GM23338 (cell line): Measurements from ENCODE around the gene COPS6. TPM values are rescaled to one million over a fixed set of nuclear protein-coding genes. Genes with fewer than 3 reads are reported as not detected.
A peak's percentile ranks its signal among the peaks of the same experiment; 100 is the strongest.

Experiments
- ATAC-seq: fragments of 200-7000 bp; cut with Tn5 transposase; 3 replicates; pipeline ENCODE4 v1.9.1; 2020
- DNase-seq: peaks from one replicate; pipeline ENCODE4 v3.0.0-alpha.2; 2015; ENCODE audit warnings: low spot score
- H2AFZ ChIP-seq: fragments of 200-600 bp; sonication (generic); 2 replicates; pipeline ENCODE4 v1.8.0; 2016; ENCODE audit warnings: antibody characterized with exemption, mild to moderate bottlenecking, moderate library complexity
- H3F3A ChIP-seq: fragments of 200-600 bp; sonication (generic); replicated peaks from 2 replicates; pipeline ENCODE4 v1.8.0; 2017; ENCODE audit warnings: antibody characterized with exemption, mixed run types, low read depth
- H3K27ac ChIP-seq: fragments of 200-600 bp; sonication (generic); 2 replicates; pipeline ENCODE4 v1.6.1; 2016; ENCODE audit warnings: low read depth
- H3K27me3 ChIP-seq: fragments of 200-600 bp; sonication (generic); 2 replicates; pipeline ENCODE4 v1.8.0; 2016; ENCODE audit warnings: mild to moderate bottlenecking, mixed run types, moderate library complexity; ENCODE audit not compliant: insufficient read depth
- H3K36me3 ChIP-seq: fragments of 200-600 bp; sonication (generic); 2 replicates; pipeline ENCODE4 v1.8.0; 2016; ENCODE audit warnings: mild to moderate bottlenecking; ENCODE audit not compliant: insufficient read depth
- H3K4me1 ChIP-seq: fragments of 200-600 bp; sonication (generic); 2 replicates; pipeline ENCODE4 v1.8.0; 2016; ENCODE audit warnings: mild to moderate bottlenecking, moderate library complexity; ENCODE audit not compliant: insufficient read depth
- H3K4me2 ChIP-seq: fragments of 200-600 bp; sonication (generic); 2 replicates; pipeline ENCODE4 v1.7.1; 2017; ENCODE audit warnings: mixed run types
- H3K4me3 ChIP-seq: fragments of 200-600 bp; sonication (generic); 2 replicates; pipeline ENCODE4 v1.6.1; 2016; ENCODE audit warnings: mixed run types
- H3K79me2 ChIP-seq: fragments of 200-600 bp; sonication (generic); replicated peaks from 2 replicates; pipeline ENCODE4 v1.8.0; 2017; ENCODE audit warnings: mild to moderate bottlenecking; ENCODE audit not compliant: insufficient read depth
- H3K9me2 ChIP-seq: fragments of 200-600 bp; sonication (generic); 2 replicates; pipeline ENCODE4 v1.8.0; 2017; ENCODE audit not compliant: insufficient read depth
- H4K20me1 ChIP-seq: fragments of 200-600 bp; sonication (generic); replicated peaks from 2 replicates; pipeline ENCODE4 v1.8.0; 2017; ENCODE audit warnings: mild to moderate bottlenecking; ENCODE audit not compliant: insufficient read depth
- H3K27ac Mint-ChIP-seq: 2 replicates; pipeline ENCODE4 v1.8.0; 2020; ENCODE audit warnings: inconsistent platforms, mild to moderate bottlenecking, moderate library complexity, mixed read lengths
- H3K27me3 Mint-ChIP-seq: 3 replicates; pipeline ENCODE4 v1.8.0; 2022; ENCODE audit warnings: low read depth, mild to moderate bottlenecking, moderate library complexity, mixed read lengths, inconsistent platforms; ENCODE audit not compliant: insufficient read depth, poor library complexity
- H3K36me3 Mint-ChIP-seq: 3 replicates; pipeline ENCODE4 v1.8.0; 2021; ENCODE audit warnings: low read depth, mild to moderate bottlenecking, inconsistent platforms, moderate library complexity, mixed read lengths
- H3K4me1 Mint-ChIP-seq: 3 replicates; pipeline ENCODE4 v1.8.0; 2020; ENCODE audit warnings: mild to moderate bottlenecking, inconsistent platforms, mixed read lengths
- H3K4me3 Mint-ChIP-seq: 3 replicates; pipeline ENCODE4 v1.8.0; 2021; ENCODE audit warnings: moderate library complexity, mild to moderate bottlenecking, inconsistent platforms, mixed read lengths
- H3K9me3 Mint-ChIP-seq: 3 replicates; pipeline ENCODE4 v1.8.0; 2020; ENCODE audit warnings: moderate library complexity, mild to moderate bottlenecking, inconsistent platforms, mixed read lengths
- CREB1 ChIP-seq: fragments of 250-450 bp; sonication (Bioruptor Pico); IDR thresholded peaks from 2 replicates; pipeline ENCODE4 v1.5.0; 2020; ENCODE audit warnings: low read depth, mild to moderate bottlenecking, moderate library complexity
- CTCF ChIP-seq, 2 experiments: fragments of 200-600 bp in 1 of 2; sonication (generic) in 1 of 2; conservative IDR thresholded peaks; 2 replicates each; pipeline versions ENCODE4 v1.5.1 to v1.6.1; 2016 to 2017; ENCODE audit warnings: antibody characterized with exemption in 2 of 2, low read depth in 2 of 2, mild to moderate bottlenecking in 2 of 2, moderate library complexity in 1 of 2
- ETS1 ChIP-seq: IDR thresholded peaks from 2 replicates; pipeline ENCODE4 v1.6.1; 2016; ENCODE audit warnings: antibody characterized with exemption
- JUNB ChIP-seq: IDR thresholded peaks from one replicate; pipeline ENCODE4 v1.6.1; 2016; ENCODE audit warnings: antibody characterized with exemption; ENCODE audit not compliant: unreplicated experiment
- POLR2AphosphoS5 ChIP-seq: IDR thresholded peaks from 2 replicates; pipeline ENCODE4 v1.6.1; 2016; ENCODE audit warnings: antibody characterized with exemption, low read depth
- ZNF114 ChIP-seq: fragments of 250-450 bp; sonication (Bioruptor Pico); IDR thresholded peaks from 2 replicates; pipeline ENCODE4 v1.5.0; 2020; ENCODE audit warnings: mild to moderate bottlenecking, moderate library complexity
- ZNF331 ChIP-seq: fragments of 250-450 bp; sonication (Bioruptor Pico); IDR thresholded peaks from 2 replicates; pipeline ENCODE4 v1.5.0; 2020; ENCODE audit warnings: low read depth, mild to moderate bottlenecking, moderate library complexity
- ZNF462 ChIP-seq: fragments of 250-450 bp; sonication (Bioruptor Pico); IDR thresholded peaks from 2 replicates; pipeline ENCODE4 v1.5.0; 2020; ENCODE audit warnings: mild to moderate bottlenecking, moderate library complexity
- polyA plus RNA-seq: library from polyadenylated mRNA; unstranded; fragments of >200 nt; fragmentation: Nextera tagmentation; extraction: Ambion mirVana; gene quantifications from 2 replicates; pipeline ENCODE4 v1.2.1, GENCODE V29; 2016
- total RNA-seq: library from RNA; depleted of rRNA; stranded (reverse); fragments of >200 nt; shearing (Covaris generic); gene quantifications from 2 replicates; pipeline ENCODE4 v1.2.3, GENCODE V29; 2014

COPS6 gene
- total and polyA plus RNA-seq, 2 experiments from 2014 or later: 89.8 to 198 TPM

GRCh38 chr7:100040575-100040974 lies 48.2 kb upstream of the COPS6 start (continued):
- TF ChIP-seq ZNF462 (CRISPR knock-in tag) (no peak), CREB1 (CRISPR knock-in tag) (no peak), ZNF331 (CRISPR knock-in tag) (no peak), POLR2AphosphoS5 (no peak), ZNF114 (CRISPR knock-in tag) (no peak), JUNB (no peak)

GRCh38 chr7:100044718-100045117 lies 44.1 kb upstream of the COPS6 start:
- Mint-ChIP-seq H3K27me3 (peaks cover 2% of the 10 kb centered on the region), H3K4me3 (no peak overlapping the region), H3K4me1 (peaks cover 2% of the 10 kb centered on the region; the same call in 2 of the 3 replicates), H3K27ac (no peak overlapping the region), H3K9me3 (peaks cover 14% of the 10 kb centered on the region), H3K36me3 (peaks cover 10% of the 10 kb centered on the region; the same call in 2 of the 3 replicates)
- H2AFZ ChIP-seq: no peak overlapping the region
- no peaks in the 10 kb centered on the region for H3K79me2 ChIP-seq
- no peak overlapping the region for H3K4me2 ChIP-seq
- no peaks in the 10 kb centered on the region for H3K27me3 ChIP-seq
- TF ChIP-seq CTCF (conservative IDR thresholded peaks at IDR 0.05; ENCODE audit: low read depth in 2 of 2): peak; percentile 18 to 48; a peak in 2 of 4 replicates
- TF ChIP-seq ETS1: no peak
- H4K20me1 ChIP-seq: no peaks in the 10 kb centered on the region
- H3K27ac ChIP-seq: no peak overlapping the region
- peaks cover 2% of the 10 kb centered on the region; the same call in 1 of the 2 replicates for H3K4me1 ChIP-seq
- no peak overlapping the region for H3K4me3 ChIP-seq
- ATAC-seq (no peak), DNase-seq (no peak)
- peaks cover 10% of the 10 kb centered on the region for H3K9me2 ChIP-seq
- H3F3A ChIP-seq: 0 out of 2 replicates have a peak, but pooled peaks cover 8% of the 10 kb centered on the region
- H3K36me3 ChIP-seq: no peaks in the 10 kb centered on the region
